AG04450 (cell line): ENCODE results near the gene SAMMSON. TPM values are rescaled to one million over a fixed set of nuclear protein-coding genes. Genes with fewer than 3 reads are reported as not detected.

ENCODE experiments used
- CTCF ChIA-PET: fragments of 300-600, 350-600 bp; formaldehyde crosslinking; extraction: SDS; loops from one replicate; lab custom pipeline; 2022; ENCODE audit warnings: antibody characterized with exemption, inconsistent platforms; lab: Charles Lee
- POLR2A ChIA-PET: fragments of 350-600 bp; formaldehyde crosslinking; extraction: SDS; loops from one replicate; lab custom pipeline; 2021; ENCODE audit warnings: antibody characterized with exemption, inconsistent platforms; lab: Yijun Ruan, JAX
- DNase-seq: peaks from one replicate; pipeline ENCODE4 v3.0.0-alpha.2; 2011; ENCODE audit warnings: low read depth, low spot score
- H3K27ac ChIP-seq: one replicate; pipeline ENCODE4 v1.5.1; 2012; ENCODE audit warnings: low read depth, low read length, control low read depth
- H3K27me3 ChIP-seq: one replicate; pipeline ENCODE4 v1.6.0; 2012; ENCODE audit warnings: low read length; ENCODE audit not compliant: control insufficient read depth, insufficient read depth
- H3K4me3 ChIP-seq: 2 replicates; pipeline ENCODE4 v1.5.1; 2011; ENCODE audit warnings: mild to moderate bottlenecking, low read depth, low read length, control low read depth
- H3K9me3 ChIP-seq: 2 replicates; pipeline ENCODE4 v1.5.1; 2012; ENCODE audit warnings: low read length; ENCODE audit not compliant: control insufficient read depth, insufficient read depth
- CTCF ChIP-seq: IDR thresholded peaks from 2 replicates; pipeline ENCODE4 v1.5.1; 2011; ENCODE audit warnings: low read depth, low read length, control low read depth, inconsistent platforms
- polyA plus RNA-seq: library from polyadenylated mRNA; depleted of rRNA; stranded (reverse); fragments of >200 nt; gene quantifications from 2 replicates; pipeline ENCODE4 v1.2.3, GENCODE V29; 2011

SAMMSON gene
- polyA plus RNA-seq, 1 experiment, result not detected

- Histone ChIP-seq H3K27ac (no peak overlapping the region), H3K27me3 (no peaks in the 10 kb centered on the region), H3K4me3 (no peak overlapping the region), H3K9me3 (no peaks in the 10 kb centered on the region)
- no peak for TF ChIP-seq CTCF
- ChIA-PET CTCF (interaction anchor here (0.7 kb wide), 1 partner anchor 35 kb away, joined by 4 read pairs; no protein-coding TSS in a partner anchor), POLR2A (no interaction called here)
- no peak for DNase-seq
Observed at GRCh38 chr3:70028361-70028760, 28.8 kb downstream of the SAMMSON start.

- no peak overlapping the region for H3K4me3 ChIP-seq
- DNase-seq, result no peak
- CTCF ChIA-PET, result no interaction called here
- TF ChIP-seq CTCF, result no peak
- H3K27me3 ChIP-seq, result no peaks in the 10 kb centered on the region
- no peak overlapping the region for H3K27ac ChIP-seq
- no peaks in the 10 kb centered on the region for H3K9me3 ChIP-seq
- POLR2A ChIA-PET, result no interaction called here
Observed at GRCh38 chr3:70038693-70039092, 39.2 kb downstream of the SAMMSON start.

DNA sequence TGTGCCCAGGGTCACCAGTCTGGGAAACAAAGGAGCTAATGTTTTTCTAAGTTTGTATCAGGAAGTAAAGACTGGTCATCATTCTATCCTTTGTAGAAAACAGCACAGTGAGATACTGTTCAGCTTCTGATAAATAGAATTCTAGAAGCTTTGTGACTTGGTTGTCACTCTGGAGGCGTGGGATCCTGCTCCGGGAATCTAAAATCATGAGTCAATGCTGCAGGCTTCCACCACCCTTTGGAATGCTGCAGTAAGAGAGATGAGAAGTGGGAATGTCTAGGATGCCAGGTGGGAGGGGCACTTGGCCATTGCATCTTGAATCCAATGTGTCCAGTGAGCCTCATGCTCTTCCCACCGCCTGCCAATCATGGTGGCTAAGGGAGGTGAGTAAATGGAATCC lies 40.9 kb downstream of the SAMMSON start:
- peaks cover 2% of the 10 kb centered on the region for H3K27me3 ChIP-seq
- H3K27ac ChIP-seq, result no peak overlapping the region
- POLR2A ChIA-PET, result no interaction called here
- no peak for DNase-seq
- H3K4me3 ChIP-seq, result no peak overlapping the region
- CTCF ChIA-PET, result interaction anchor here (1.6 kb wide), 1 partner anchor 11 kb away, joined by 4 read pairs; no protein-coding TSS in a partner anchor
- H3K9me3 ChIP-seq, result no peaks in the 10 kb centered on the region
- TF ChIP-seq CTCF, result no peak

GRCh38 chr3:70042641-70043040 lies 43.1 kb downstream of the SAMMSON start:
- no peak overlapping the region for H3K27ac ChIP-seq
- H3K9me3 ChIP-seq, result no peaks in the 10 kb centered on the region
- H3K27me3 ChIP-seq, result peaks cover 2% of the 10 kb centered on the region
- no peak for TF ChIP-seq CTCF
- ChIA-PET CTCF (interaction anchor here (1.4 kb wide), 1 partner anchor 22 kb away, joined by 4 read pairs; no protein-coding TSS in a partner anchor), POLR2A (no interaction called here)
- no peak overlapping the region for H3K4me3 ChIP-seq
- no peak for DNase-seq

- no peak overlapping the region for H3K27ac ChIP-seq
- DNase-seq, result no peak
- no peak for TF ChIP-seq CTCF
- H3K9me3 ChIP-seq, result no peaks in the 10 kb centered on the region
- CTCF ChIA-PET, result no interaction called here
- H3K4me3 ChIP-seq, result no peak overlapping the region
- POLR2A ChIA-PET, result no interaction called here
- H3K27me3 ChIP-seq, result peaks cover 2% of the 10 kb centered on the region
Observed at GRCh38 chr3:70049761-70050160, 50.2 kb downstream of the SAMMSON start.
